ENCODE measurements around the gene MAP3K2.
A peak's percentile ranks its signal among the peaks of the same experiment; 100 is the strongest.

MAP3K2 gene

DNA sequence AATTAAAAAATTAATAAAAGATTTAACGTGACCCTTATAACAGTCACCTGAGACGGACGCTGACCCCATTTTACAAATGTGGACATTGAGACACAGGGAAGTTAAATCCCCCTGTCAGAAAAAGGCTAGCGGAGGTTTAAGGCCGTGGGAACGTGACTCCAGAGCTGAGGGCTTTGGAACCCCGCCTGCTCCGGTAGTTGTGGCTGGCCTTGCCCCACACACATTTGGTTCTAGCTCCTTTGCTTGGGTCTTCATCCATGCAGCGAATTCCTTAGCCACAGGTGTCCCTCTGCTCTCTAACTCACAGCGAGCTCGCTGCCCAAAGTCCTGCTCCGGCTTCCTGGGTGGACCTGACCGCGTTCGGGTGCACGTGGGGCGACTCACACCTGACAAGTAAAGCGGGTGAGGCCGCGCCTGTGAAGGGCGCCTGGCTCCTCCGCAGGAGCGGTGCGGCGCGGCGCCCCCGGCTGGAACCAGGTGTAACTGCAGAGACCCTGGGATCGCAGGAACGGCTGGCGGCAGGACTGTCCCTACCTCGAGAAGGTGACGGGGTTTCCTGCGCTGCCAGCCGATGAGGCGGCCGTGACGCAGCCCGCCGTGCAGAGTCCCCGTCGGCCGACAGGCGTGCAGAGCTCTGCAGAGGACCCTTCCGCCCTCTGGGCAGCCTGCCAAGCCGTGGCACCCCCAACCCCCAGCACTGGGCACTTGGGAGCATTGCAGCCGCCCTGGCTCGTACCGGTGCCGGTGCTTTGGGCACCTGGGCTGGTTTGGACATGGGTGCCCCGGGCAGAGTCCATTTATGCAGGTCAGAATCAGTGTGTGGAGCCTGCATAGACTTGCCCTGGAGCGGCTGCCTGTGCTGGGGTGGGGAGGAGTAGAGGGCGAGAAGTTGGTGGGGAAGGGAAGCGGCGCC lies 28.1 kb upstream of the MAP3K2 start:
- H3K4me3 ChIP-seq (ENCODE audit: low read depth, low read length): peak overlapping the region; percentile 51
- TF ChIP-seq, protein P1, sequence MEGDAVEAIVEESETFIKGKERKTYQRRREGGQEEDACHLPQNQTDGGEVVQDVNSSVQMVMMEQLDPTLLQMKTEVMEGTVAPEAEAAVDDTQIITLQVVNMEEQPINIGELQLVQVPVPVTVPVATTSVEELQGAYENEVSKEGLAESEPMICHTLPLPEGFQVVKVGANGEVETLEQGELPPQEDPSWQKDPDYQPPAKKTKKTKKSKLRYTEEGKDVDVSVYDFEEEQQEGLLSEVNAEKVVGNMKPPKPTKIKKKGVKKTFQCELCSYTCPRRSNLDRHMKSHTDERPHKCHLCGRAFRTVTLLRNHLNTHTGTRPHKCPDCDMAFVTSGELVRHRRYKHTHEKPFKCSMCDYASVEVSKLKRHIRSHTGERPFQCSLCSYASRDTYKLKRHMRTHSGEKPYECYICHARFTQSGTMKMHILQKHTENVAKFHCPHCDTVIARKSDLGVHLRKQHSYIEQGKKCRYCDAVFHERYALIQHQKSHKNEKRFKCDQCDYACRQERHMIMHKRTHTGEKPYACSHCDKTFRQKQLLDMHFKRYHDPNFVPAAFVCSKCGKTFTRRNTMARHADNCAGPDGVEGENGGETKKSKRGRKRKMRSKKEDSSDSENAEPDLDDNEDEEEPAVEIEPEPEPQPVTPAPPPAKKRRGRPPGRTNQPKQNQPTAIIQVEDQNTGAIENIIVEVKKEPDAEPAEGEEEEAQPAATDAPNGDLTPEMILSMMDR (conservative IDR thresholded peaks at IDR 0.05; ENCODE audit: low read depth, low read length): peak; percentile 72
- peak; percentile 40 for DNase-seq (ENCODE audit: low read depth)

DNA sequence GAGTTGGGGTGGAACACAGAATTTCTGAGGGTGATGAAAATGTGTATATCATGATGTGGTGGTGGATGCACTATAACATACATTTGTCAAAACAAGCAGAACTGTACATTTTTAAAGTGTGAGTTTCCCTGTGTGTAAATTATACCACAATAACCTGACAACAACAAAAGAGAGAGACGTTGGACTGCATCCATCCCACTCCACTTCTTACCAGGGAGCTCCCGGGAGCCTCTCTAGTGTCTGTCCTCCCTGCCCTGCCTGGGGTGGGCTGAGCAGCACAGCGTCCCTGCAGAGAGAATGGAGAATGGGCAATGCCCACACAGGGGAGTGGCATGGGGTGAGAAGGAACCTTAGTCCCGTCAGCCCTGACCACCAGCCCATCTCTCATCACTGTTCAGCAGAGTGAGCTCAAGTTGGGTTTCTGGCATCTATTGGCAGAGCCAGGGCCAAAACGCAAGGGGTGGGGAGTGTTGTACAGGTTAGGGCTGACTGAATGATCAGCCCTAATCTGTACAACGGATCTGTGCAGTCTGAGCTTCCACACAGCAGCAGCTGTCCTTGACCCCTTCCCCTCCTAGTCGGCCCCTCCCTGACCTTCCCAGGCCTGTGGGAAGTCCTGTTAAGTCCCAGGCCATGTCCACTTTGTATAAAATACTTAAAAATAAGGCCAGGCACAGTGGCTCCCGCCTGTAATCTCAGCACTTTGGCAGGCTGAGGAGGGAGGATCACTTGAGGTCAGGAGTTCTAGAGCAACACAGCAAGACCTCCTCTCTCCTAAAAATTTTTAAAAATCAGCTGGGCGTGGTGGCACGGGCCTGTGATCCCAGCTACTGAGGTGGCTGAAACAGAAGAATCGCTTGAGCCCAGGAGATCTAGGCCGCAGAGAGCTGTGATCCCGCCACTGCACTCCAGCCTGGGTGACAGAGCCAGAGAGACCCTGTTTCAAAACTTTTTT lies 27.1 kb upstream of the MAP3K2 start:
- TF ChIP-seq, protein P1 (conservative IDR thresholded peaks at IDR 0.05; ENCODE audit: low read depth, low read length): no peak
- DNase-seq (ENCODE audit: low read depth): no peak
- H3K4me3 ChIP-seq (ENCODE audit: low read depth, low read length): no peak overlapping the region

DNA sequence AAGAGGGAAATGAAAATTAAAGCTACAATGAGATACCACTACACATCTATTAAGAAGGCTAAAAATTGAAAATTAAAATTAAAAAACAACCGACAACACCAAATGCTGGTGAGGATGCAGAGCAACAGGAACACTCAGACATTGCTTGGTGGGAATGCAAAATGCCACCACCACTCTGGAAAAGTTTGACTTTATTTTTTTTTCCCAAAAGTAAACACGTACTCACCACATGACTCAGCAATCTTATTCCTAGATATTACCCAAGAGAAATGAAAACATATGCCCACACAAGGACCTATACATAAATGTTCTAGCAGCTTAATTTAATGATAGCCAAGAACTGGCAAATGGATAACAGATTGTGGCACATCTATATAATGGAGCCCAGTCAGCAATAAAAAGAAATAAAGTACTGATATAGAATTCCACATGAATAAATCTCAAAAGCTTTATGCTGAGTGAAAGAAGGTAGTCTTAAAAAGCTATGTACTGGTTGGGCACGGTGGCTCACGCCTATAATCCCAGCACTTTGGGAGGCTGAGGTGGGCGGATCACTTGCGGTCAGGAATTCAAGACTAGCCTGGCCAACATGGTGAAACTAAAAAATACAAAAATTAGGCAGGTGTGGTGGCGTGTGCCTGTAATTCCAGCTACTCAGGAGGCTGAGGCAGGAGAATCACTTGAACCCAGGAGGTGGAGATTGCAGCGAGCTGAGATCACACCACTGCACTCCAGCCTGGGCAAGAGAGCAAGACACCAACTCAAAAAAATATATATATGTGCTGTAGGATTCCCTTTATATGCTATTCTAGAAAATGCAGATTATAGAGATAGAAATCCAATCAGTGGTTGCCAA lies 26.2 kb upstream of the MAP3K2 start:
- H3K4me3 ChIP-seq (ENCODE audit: low read depth, low read length): no peak overlapping the region
- TF ChIP-seq, protein P1 (conservative IDR thresholded peaks at IDR 0.05; ENCODE audit: low read depth, low read length): no peak
- peak; percentile 52 for DNase-seq (ENCODE audit: low read depth)

DNA sequence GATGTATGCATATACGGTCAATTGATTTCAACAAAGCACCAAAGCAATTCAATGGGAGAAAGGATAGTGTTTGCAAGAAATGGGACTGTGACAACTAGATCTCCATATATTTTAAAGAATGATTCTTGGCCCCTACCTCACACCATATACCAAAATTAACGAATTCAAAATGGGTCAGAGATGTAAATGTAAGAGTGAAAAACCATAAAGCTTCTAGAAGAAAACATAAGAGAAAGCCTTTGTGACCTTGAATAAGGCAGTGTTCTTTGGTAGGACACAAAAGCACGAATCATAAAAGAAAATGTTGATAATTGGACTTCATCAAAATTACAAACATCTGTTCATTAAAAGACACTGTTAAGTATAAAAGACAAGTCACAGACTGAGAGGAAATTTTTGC lies 25.4 kb upstream of the MAP3K2 start:
- TF ChIP-seq, protein P1 (conservative IDR thresholded peaks at IDR 0.05; ENCODE audit: low read depth, low read length): no peak
- DNase-seq (ENCODE audit: low read depth): no peak
- H3K4me3 ChIP-seq (ENCODE audit: low read depth, low read length): no peak overlapping the region

DNA sequence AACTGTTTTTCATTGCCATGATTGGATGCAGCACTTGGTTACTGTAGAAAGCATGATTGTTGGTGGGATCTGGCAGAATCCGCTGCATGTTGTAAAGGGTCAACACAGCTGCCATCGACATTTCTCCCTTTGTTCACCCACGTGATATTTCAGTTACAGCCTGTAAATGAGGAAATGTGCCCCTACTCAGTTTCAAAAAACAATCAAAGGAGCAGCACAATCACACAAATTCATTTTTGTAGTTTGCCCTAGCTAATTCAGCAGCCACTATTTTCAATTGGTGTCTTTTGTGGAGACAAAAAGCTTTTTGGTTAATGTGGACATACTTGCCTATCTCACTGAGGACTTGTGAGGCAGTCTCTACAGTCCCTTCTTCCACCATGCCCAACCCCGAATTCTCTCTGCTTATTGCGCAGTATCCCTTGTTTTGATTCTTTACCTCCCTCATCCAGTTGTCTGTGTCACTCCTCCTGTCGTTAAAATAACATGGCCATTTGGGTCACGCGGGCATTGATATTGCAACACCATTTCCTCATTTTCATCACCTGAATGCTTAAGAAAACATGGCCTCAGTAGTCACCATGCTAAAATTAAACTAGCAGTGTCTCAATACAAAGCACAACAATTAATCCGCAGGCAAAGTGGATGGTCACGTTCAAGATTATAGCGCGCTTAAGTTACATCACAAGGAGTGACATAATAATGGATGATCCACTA lies 24.0 kb upstream of the MAP3K2 start:
- TF ChIP-seq, protein P1 (conservative IDR thresholded peaks at IDR 0.05; ENCODE audit: low read depth, low read length): no peak
- no peak overlapping the region for H3K4me3 ChIP-seq (ENCODE audit: low read depth, low read length)
- no peak for DNase-seq (ENCODE audit: low read depth)

All from choroid plexus epithelial cell (primary cell).